ENCODE measurements around the gene FBLN1. TPM values are rescaled to one million over a fixed set of nuclear protein-coding genes. Genes with fewer than 3 reads are reported as not detected.
A peak's percentile ranks its signal among the peaks of the same experiment; 100 is the strongest.

FBLN1 gene
- total and polyA plus RNA-seq, 2 of the 13 experiments (the other 11 are each of a cell fraction or from before 2014, with no cell fraction given), result 37.3 to 103 TPM

- TF ChIP-seq, protein P1, sequence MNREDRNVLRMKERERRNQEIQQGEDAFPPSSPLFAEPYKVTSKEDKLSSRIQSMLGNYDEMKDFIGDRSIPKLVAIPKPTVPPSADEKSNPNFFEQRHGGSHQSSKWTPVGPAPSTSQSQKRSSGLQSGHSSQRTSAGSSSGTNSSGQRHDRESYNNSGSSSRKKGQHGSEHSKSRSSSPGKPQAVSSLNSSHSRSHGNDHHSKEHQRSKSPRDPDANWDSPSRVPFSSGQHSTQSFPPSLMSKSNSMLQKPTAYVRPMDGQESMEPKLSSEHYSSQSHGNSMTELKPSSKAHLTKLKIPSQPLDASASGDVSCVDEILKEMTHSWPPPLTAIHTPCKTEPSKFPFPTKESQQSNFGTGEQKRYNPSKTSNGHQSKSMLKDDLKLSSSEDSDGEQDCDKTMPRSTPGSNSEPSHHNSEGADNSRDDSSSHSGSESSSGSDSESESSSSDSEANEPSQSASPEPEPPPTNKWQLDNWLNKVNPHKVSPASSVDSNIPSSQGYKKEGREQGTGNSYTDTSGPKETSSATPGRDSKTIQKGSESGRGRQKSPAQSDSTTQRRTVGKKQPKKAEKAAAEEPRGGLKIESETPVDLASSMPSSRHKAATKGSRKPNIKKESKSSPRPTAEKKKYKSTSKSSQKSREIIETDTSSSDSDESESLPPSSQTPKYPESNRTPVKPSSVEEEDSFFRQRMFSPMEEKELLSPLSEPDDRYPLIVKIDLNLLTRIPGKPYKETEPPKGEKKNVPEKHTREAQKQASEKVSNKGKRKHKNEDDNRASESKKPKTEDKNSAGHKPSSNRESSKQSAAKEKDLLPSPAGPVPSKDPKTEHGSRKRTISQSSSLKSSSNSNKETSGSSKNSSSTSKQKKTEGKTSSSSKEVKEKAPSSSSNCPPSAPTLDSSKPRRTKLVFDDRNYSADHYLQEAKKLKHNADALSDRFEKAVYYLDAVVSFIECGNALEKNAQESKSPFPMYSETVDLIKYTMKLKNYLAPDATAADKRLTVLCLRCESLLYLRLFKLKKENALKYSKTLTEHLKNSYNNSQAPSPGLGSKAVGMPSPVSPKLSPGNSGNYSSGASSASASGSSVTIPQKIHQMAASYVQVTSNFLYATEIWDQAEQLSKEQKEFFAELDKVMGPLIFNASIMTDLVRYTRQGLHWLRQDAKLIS (CRISPR knock-in tag; IDR thresholded peaks at IDR 0.05), result 0 out of 2 replicates have a peak, but pooled peaks have one; percentile 73
- TF ChIP-seq ZNF441 (CRISPR knock-in tag; IDR thresholded peaks at IDR 0.05; ENCODE audit: borderline replicate concordance) (no peak), KAT8 (CRISPR knock-in tag; IDR thresholded peaks at IDR 0.05) (peak; percentile 52; the same call in 1 of the 2 replicates), ZNF142 (CRISPR knock-in tag; IDR thresholded peaks at IDR 0.05) (peak; percentile 86), ZBTB14 (CRISPR knock-in tag; IDR thresholded peaks at IDR 0.05) (peak; percentile 44; the same call in 1 of the 2 replicates), SALL1 (CRISPR knock-in tag; IDR thresholded peaks at IDR 0.05) (0 out of 2 replicates have a peak, but pooled peaks have one; percentile 67), TCF7 (IDR thresholded peaks at IDR 0.05; ENCODE audit: low read depth) (peak; percentile 58; the same call in 1 of the 2 replicates)
- TF ChIP-seq, protein P2, sequence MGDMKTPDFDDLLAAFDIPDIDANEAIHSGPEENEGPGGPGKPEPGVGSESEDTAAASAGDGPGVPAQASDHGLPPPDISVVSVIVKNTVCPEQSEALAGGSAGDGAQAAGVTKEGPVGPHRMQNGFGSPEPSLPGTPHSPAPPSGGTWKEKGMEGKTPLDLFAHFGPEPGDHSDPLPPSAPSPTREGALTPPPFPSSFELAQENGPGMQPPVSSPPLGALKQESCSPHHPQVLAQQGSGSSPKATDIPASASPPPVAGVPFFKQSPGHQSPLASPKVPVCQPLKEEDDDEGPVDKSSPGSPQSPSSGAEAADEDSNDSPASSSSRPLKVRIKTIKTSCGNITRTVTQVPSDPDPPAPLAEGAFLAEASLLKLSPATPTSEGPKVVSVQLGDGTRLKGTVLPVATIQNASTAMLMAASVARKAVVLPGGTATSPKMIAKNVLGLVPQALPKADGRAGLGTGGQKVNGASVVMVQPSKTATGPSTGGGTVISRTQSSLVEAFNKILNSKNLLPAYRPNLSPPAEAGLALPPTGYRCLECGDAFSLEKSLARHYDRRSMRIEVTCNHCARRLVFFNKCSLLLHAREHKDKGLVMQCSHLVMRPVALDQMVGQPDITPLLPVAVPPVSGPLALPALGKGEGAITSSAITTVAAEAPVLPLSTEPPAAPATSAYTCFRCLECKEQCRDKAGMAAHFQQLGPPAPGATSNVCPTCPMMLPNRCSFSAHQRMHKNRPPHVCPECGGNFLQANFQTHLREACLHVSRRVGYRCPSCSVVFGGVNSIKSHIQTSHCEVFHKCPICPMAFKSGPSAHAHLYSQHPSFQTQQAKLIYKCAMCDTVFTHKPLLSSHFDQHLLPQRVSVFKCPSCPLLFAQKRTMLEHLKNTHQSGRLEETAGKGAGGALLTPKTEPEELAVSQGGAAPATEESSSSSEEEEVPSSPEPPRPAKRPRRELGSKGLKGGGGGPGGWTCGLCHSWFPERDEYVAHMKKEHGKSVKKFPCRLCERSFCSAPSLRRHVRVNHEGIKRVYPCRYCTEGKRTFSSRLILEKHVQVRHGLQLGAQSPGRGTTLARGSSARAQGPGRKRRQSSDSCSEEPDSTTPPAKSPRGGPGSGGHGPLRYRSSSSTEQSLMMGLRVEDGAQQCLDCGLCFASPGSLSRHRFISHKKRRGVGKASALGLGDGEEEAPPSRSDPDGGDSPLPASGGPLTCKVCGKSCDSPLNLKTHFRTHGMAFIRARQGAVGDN (CRISPR knock-in tag; IDR thresholded peaks at IDR 0.05), result peak; percentile 92
- TF ChIP-seq, protein P3, sequence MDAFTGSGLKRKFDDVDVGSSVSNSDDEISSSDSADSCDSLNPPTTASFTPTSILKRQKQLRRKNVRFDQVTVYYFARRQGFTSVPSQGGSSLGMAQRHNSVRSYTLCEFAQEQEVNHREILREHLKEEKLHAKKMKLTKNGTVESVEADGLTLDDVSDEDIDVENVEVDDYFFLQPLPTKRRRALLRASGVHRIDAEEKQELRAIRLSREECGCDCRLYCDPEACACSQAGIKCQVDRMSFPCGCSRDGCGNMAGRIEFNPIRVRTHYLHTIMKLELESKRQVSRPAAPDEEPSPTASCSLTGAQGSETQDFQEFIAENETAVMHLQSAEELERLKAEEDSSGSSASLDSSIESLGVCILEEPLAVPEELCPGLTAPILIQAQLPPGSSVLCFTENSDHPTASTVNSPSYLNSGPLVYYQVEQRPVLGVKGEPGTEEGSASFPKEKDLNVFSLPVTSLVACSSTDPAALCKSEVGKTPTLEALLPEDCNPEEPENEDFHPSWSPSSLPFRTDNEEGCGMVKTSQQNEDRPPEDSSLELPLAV (CRISPR knock-in tag; conservative IDR thresholded peaks at IDR 0.05; ENCODE audit: low read depth), result no peak
Measured at GRCh38 chr22:45502215-45503049, at the start of gene FBLN1 (continued).

All from HepG2 (cell line).